ENCODE results near the gene FAM53B.

The FAM53B gene

DNA sequence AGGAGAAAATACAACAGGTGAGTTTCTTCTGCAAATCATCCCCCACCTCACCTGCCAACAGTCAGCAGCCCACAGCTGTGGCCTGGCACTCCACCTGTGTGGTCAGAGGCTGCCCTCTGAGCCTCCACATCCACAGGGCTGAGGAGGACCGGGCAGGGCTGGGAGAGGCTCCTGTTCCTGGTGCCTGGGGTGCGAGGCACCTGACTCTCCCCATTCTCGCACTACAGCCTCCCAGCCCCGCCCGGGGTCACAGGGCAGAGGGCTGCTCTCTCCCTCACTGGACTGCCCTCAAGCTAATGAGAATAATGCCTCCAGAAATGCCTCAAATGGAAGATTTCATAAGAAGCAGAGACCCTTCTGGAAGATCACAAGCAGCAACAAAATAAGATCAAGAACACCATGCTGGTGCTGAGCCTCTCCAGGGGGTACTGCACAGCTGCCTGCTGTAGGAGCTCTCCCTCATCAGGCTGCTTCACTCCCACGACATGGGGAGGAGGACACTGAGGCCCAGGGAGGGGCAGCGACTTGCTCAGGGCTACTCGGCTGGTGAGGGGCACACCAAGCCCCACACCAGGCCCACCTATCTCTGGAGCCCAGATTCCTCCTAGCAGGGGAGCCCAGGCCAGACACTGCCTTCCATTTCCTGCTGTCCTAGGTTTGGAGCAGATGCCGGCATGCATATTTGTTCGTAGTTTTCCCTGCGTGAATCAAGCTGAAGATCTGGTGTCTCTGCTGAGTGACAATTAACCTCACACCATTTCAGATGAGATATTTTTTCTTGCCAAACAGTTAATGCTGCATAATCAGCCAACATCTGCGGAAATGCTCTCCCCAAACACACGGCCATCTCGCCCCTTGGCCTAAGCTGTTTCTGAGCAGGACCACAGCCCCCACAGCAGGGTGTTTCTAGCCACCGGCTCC is 76.5 kb downstream of the FAM53B start:
- DNase-seq (ENCODE audit: extremely low read depth, low read depth), result no peak

GRCh38 chr10:124666494-124666893 is 77.7 kb downstream of the FAM53B start:
- no peak for TF ChIP-seq CTCF (IDR thresholded peaks at IDR 0.05; ENCODE audit: low read depth, low read length)
- DNase-seq (ENCODE audit: extremely low read depth, low read depth), result no peak

More for the DNA sequence above, 76.5 kb downstream of the FAM53B start:
- TF ChIP-seq CTCF (IDR thresholded peaks at IDR 0.05; ENCODE audit: low read depth, low read length), result no peak

- no peak for TF ChIP-seq CTCF (IDR thresholded peaks at IDR 0.05; ENCODE audit: low read depth, low read length)
- no peak for DNase-seq (ENCODE audit: extremely low read depth, low read depth)
Measured at GRCh38 chr10:124665980-124666379, 78.2 kb downstream of the FAM53B start.

GRCh38 chr10:124665558-124665957 is 78.6 kb downstream of the FAM53B start:
- DNase-seq (ENCODE audit: extremely low read depth, low read depth), result no peak
- TF ChIP-seq CTCF (IDR thresholded peaks at IDR 0.05; ENCODE audit: low read depth, low read length), result no peak

GRCh38 chr10:124665091-124665490 is 79.1 kb downstream of the FAM53B start:
- TF ChIP-seq CTCF (IDR thresholded peaks at IDR 0.05; ENCODE audit: low read depth, low read length), result no peak
- no peak for DNase-seq (ENCODE audit: extremely low read depth, low read depth)

DNA sequence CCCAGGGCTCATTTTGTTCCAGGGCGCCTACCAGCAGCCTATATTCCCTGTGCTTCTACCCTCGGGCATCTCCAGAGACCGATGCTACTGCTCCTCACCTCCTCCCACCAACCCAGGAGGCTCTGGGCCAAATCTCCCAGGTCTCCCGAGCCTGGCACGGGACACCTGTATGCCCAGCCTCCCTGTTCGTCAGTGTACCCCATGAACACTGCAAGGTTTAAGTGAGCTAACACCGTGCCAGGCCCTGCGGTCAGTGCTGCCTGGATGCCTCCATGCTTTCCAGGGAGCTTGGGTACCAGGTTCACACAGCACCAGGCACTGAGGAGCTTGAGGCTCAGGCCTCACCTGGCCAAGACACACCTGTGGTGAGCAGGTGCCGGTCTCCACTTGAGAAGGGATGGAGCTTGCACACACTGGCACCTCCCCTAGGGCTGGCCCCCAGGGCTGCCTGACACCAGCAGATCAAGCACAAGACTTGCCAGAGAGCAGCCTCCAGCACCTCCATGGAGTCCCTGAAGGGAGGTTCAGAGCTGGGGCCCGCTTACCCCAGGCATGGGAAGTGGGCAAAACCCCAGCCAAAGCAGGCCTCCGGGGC is 80.3 kb downstream of the FAM53B start:
- no peak for DNase-seq (ENCODE audit: extremely low read depth, low read depth)
- no peak for TF ChIP-seq CTCF (IDR thresholded peaks at IDR 0.05; ENCODE audit: low read depth, low read length)

DNA sequence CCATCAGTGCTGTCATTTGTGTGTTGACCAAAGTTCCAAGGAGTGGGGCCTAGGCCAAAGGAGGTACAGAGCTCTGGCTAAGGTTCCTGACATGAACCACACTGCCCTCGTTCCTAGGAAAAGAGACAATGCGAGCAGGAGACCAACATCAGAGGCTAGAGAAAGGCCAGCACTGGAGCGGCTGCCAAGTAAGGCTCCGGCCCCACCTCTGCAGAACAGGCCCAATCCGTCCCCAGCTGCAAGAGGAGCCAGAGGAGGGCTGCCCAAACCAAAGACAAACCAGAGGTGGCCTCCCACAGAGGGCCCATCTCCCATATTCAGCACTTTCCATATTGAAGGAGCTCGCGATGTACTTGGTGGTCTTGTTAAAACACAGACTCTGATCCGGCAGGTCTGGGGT is 81.0 kb downstream of the FAM53B start:
- no peak for DNase-seq (ENCODE audit: extremely low read depth, low read depth)
- no peak for TF ChIP-seq CTCF (IDR thresholded peaks at IDR 0.05; ENCODE audit: low read depth, low read length)

Data from AG09319 (cell line).